Natural killer cell (primary cell): Measurements from ENCODE around the gene RECQL. TPM values are rescaled to one million over a fixed set of nuclear protein-coding genes. Genes with fewer than 3 reads are reported as not detected.

Experiments
- ATAC-seq, 3 donors: fragments of 150-1000 bp in 2 of 3; fragments of 200-7000 bp in 1 of 3; cut with Tn5 transposase; 1 replicate in 1 of 3; 2 replicates in 2 of 3; pipeline ENCODE4 v1.10.0; 2021; ENCODE audit warnings: mild to moderate bottlenecking in 2 of 3, moderate library complexity in 2 of 3
- DNase-seq, 2 donors: peaks; one replicate each; pipeline versions ENCODE4 v3.0.0 to v3.0.0-alpha.2; 2013 to 2021; ENCODE audit warnings: mixed read lengths in 1 of 2
- H3K27ac ChIP-seq: one replicate; pipeline ENCODE4 v1.5.1; 2013; ENCODE audit warnings: mild to moderate bottlenecking, low read length
- H3K27me3 ChIP-seq: one replicate; pipeline ENCODE4 v1.6.1; 2013; ENCODE audit warnings: low read length; ENCODE audit not compliant: control insufficient read depth, insufficient read depth
- H3K36me3 ChIP-seq: one replicate; pipeline ENCODE4 v1.6.1; 2013; ENCODE audit warnings: low read length; ENCODE audit not compliant: control insufficient read depth, insufficient read depth
- H3K4me1 ChIP-seq: one replicate; pipeline ENCODE4 v1.6.1; 2013; ENCODE audit warnings: low read length; ENCODE audit not compliant: control insufficient read depth, insufficient read depth
- H3K4me3 ChIP-seq: one replicate; pipeline ENCODE4 v1.5.1; 2013; ENCODE audit warnings: low read length
- H3K9me3 ChIP-seq: one replicate; pipeline ENCODE4 v1.6.1; 2013; ENCODE audit warnings: low read length; ENCODE audit not compliant: control insufficient read depth, insufficient read depth
- H3K27ac Mint-ChIP-seq, 2 donors: one replicate each; pipeline ENCODE4 v1.8.0; 2022; ENCODE audit warnings: mild to moderate bottlenecking in 2 of 2, mixed read lengths in 2 of 2, moderate library complexity in 1 of 2
- H3K27me3 Mint-ChIP-seq, 2 donors: one replicate each; pipeline ENCODE4 v1.8.0; 2022; ENCODE audit warnings: low read depth in 2 of 2, mixed read lengths in 2 of 2
- H3K36me3 Mint-ChIP-seq: one replicate; pipeline ENCODE4 v1.8.0; 2022; ENCODE audit warnings: mixed read lengths
- H3K4me1 Mint-ChIP-seq, 2 donors: one replicate each; pipeline ENCODE4 v1.8.0; 2022; ENCODE audit warnings: mixed read lengths in 2 of 2
- H3K4me3 Mint-ChIP-seq: one replicate; pipeline ENCODE4 v1.8.0; 2022; ENCODE audit warnings: mild to moderate bottlenecking, moderate library complexity, mixed read lengths
- H3K9me3 Mint-ChIP-seq, 2 donors: one replicate each; pipeline ENCODE4 v1.8.0; 2022; ENCODE audit warnings: mixed read lengths in 2 of 2
- WGBS: methylation state at CpG from one replicate; pipeline ENCODE4 v1.1.7; 2013; ENCODE audit warnings: missing lambda C conversion rate; ENCODE audit not compliant: insufficient coverage; 5-methylcytosine and 5-hydroxymethylcytosine counted together
- intact Hi-C: fragments of 100-400 bp; cut with micrococcal nuclease; formaldehyde crosslinking; loops from one replicate; pipeline ENCODE4 v1.14.2; 2022
- total RNA-seq, 4 donors: library from RNA; stranded (reverse); fragments of 120-200 nt in 1 of 4; gene quantifications; one replicate each; pipeline versions ENCODE4 v1.2.3 to v1.2.4, GENCODE V29; 2013 to 2022
- TF ChIP-seq, protein P1 (sequence below): fragments of 200-600 bp; IDR thresholded peaks from one replicate; pipeline ENCODE4 v1.8.0; 2022; ENCODE audit warnings: antibody characterized with exemption

RECQL gene
- total RNA-seq, 3 donors from 2014 or later (not counting 1 experiment from before 2014, with no cell fraction given): 39.4 to 46.8 (median 40.1) TPM

DNA sequence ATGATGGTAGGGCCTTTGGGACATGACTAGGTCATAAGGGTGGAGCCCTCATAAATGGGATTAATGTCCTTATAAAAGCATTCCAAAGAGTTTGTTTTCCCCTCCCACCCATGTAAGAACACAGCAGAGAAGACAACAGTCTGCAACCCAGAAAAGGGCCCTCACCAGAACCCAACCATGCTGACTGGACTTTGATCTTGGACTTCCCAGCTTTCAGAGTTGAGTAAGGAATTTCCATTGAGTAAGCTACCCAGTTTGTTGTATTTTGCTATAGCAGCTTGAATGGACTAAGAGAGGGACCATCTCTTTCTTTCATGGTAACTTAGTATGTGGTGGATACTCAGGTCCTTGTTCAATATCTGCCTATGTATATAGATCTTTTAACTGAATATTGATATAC is 21.7 kb upstream of the RECQL start:
- no peaks in the 10 kb centered on the region for H3K4me1 Mint-ChIP-seq
- H3K27me3 Mint-ChIP-seq: peaks cover 13 to 27% of the 10 kb centered on the region in 2 donors
- DNase-seq (no peak), ATAC-seq (no peak)
- Histone ChIP-seq H3K27me3 (peaks cover 17% of the 10 kb centered on the region), H3K36me3 (peaks cover 3% of the 10 kb centered on the region), H3K4me1 (peaks cover 8% of the 10 kb centered on the region), H3K9me3 (no peaks in the 10 kb centered on the region), H3K4me3 (no peak overlapping the region), H3K27ac (no peak overlapping the region)
- intact Hi-C loops: no loop called here
- no peak overlapping the region for H3K4me3 Mint-ChIP-seq
- peaks cover 0 to 5% of the 10 kb centered on the region in 2 donors for H3K9me3 Mint-ChIP-seq
- no peak overlapping the region for H3K27ac Mint-ChIP-seq
- TF ChIP-seq, protein P1, sequence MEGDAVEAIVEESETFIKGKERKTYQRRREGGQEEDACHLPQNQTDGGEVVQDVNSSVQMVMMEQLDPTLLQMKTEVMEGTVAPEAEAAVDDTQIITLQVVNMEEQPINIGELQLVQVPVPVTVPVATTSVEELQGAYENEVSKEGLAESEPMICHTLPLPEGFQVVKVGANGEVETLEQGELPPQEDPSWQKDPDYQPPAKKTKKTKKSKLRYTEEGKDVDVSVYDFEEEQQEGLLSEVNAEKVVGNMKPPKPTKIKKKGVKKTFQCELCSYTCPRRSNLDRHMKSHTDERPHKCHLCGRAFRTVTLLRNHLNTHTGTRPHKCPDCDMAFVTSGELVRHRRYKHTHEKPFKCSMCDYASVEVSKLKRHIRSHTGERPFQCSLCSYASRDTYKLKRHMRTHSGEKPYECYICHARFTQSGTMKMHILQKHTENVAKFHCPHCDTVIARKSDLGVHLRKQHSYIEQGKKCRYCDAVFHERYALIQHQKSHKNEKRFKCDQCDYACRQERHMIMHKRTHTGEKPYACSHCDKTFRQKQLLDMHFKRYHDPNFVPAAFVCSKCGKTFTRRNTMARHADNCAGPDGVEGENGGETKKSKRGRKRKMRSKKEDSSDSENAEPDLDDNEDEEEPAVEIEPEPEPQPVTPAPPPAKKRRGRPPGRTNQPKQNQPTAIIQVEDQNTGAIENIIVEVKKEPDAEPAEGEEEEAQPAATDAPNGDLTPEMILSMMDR: no peak
- no peaks in the 10 kb centered on the region for H3K36me3 Mint-ChIP-seq

DNA sequence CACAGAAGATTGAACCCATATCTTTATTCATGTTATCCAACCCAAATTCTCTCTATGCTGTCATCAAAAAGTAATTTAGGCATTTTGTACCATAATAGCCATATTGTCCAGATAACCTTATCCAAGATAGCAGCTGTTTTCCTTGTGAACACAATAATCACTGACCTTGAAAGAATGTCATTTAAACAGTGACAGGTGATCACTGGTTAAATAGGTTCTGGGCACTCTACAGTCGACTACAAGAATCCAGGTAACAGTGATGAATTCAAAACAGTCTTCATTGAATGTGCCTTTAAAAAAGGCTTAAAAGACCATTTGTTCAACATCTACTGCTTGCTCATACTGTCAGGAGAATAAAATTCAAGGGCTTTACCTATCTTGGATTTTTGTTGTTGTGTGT is 20.1 kb upstream of the RECQL start:
- Histone ChIP-seq H3K4me1 (no peaks in the 10 kb centered on the region), H3K36me3 (peaks cover 11% of the 10 kb centered on the region), H3K9me3 (no peaks in the 10 kb centered on the region), H3K4me3 (no peak overlapping the region), H3K27ac (no peak overlapping the region), H3K27me3 (peaks cover 6% of the 10 kb centered on the region)
- 95% methylated on average over 1 of the region's 1 CpG for WGBS
- Mint-ChIP-seq H3K9me3 (peaks cover 0 to 5% of the 10 kb centered on the region in 2 donors), H3K4me3 (no peak overlapping the region), H3K4me1 (no peaks in the 10 kb centered on the region), H3K27me3 (peaks cover 8 to 20% of the 10 kb centered on the region in 2 donors), H3K36me3 (no peaks in the 10 kb centered on the region), H3K27ac (no peak overlapping the region)
- intact Hi-C loops: no loop called here
- ATAC-seq: no peak
- TF ChIP-seq, protein P1: no peak
- no peak for DNase-seq

DNA sequence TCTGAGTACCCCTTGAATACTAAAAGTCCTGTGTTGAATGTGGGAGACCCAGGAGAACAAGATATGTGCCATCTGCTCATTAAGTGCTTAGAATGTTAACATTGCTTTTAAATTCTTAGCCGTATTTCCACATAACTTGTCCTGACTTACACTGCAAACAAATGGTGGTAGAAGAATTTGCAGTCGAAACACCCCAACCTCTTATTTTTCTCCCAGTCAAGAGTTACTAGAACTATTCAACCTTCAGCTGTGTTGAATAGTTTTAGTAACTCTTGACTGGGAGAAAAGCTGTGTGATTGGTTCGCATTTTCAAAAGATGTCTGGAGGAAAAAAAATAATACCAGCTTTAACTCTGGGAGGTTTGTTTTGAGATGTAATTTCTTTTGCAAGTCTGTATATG is 17.0 kb upstream of the RECQL start:
- H3K4me3 Mint-ChIP-seq: no peak overlapping the region
- H3K36me3 ChIP-seq: peaks cover 39% of the 10 kb centered on the region
- intact Hi-C loops: no loop called here
- H3K9me3 ChIP-seq: no peaks in the 10 kb centered on the region
- H3K4me1 Mint-ChIP-seq: no peaks in the 10 kb centered on the region
- DNase-seq (no peak), ATAC-seq (no peak)
- H3K4me3 ChIP-seq: no peak overlapping the region
- H3K4me1 ChIP-seq: no peaks in the 10 kb centered on the region
- 85% methylated on average over 1 of the region's 3 CpGs for WGBS
- no peak overlapping the region for H3K27ac ChIP-seq
- no peaks in the 10 kb centered on the region for H3K27me3 ChIP-seq
- no peak overlapping the region for H3K27ac Mint-ChIP-seq
- H3K27me3 Mint-ChIP-seq: no peaks in the 10 kb centered on the region
- TF ChIP-seq, protein P1: no peak
- no peaks in the 10 kb centered on the region for H3K36me3 Mint-ChIP-seq
- H3K9me3 Mint-ChIP-seq: no peaks in the 10 kb centered on the region

DNA sequence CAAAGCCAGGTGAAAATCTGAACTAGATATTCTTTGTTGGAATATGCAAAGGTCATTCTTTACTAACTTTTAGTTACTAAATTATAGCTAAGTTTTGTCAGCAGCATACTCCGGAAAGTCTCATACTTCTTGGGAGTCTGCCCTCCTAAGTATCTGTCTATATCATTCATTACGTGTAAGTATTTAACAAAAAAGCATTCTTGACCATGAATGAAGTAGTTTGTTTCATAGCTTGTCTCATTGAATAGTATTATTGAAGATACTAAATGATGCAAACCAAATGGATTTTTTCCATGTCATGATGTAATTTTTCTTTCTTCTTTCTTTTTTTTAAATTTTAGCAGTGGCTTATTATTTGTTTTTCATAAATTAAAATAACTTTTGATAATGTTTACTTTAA is 14.8 kb upstream of the RECQL start:
- no peaks in the 10 kb centered on the region for H3K27me3 Mint-ChIP-seq
- H3K27ac Mint-ChIP-seq: no peak overlapping the region
- Histone ChIP-seq H3K9me3 (no peaks in the 10 kb centered on the region), H3K27ac (no peak overlapping the region), H3K4me1 (no peaks in the 10 kb centered on the region), H3K27me3 (no peaks in the 10 kb centered on the region), H3K4me3 (no peak overlapping the region), H3K36me3 (peaks cover 57% of the 10 kb centered on the region)
- WGBS: 100% methylated on average over 2 of the region's 2 CpGs
- DNase-seq: no peak
- no peaks in the 10 kb centered on the region for H3K36me3 Mint-ChIP-seq
- TF ChIP-seq, protein P1: no peak
- no peaks in the 10 kb centered on the region for H3K4me1 Mint-ChIP-seq
- ATAC-seq: no peak
- intact Hi-C loops: no loop called here
- no peak overlapping the region for H3K4me3 Mint-ChIP-seq
- no peaks in the 10 kb centered on the region for H3K9me3 Mint-ChIP-seq
